Panc1 (cell line): ENCODE results near the gene PIEZO1.

ENCODE experiments used
- POLR2AphosphoS5 ChIP-seq: IDR thresholded peaks from 2 replicates; pipeline ENCODE4 v1.6.1; 2012; ENCODE audit warnings: mild to moderate bottlenecking, low read depth, low read length, moderate library complexity
- TCF7L2 ChIP-seq: IDR thresholded peaks from 2 replicates; pipeline ENCODE4 v1.6.1; 2011; ENCODE audit warnings: mild to moderate bottlenecking, low read depth, low read length, inconsistent platforms
- TF ChIP-seq, protein P1 (sequence below): fragments of 450-650 bp; IDR thresholded peaks from 2 replicates; pipeline ENCODE4 v1.5.1; 2017; ENCODE audit warnings: mild to moderate bottlenecking
- TF ChIP-seq, protein P2 (sequence below), 2 experiments: IDR thresholded peaks; 2 replicates each; pipeline ENCODE4 v1.6.1; 2011 to 2012; ENCODE audit warnings: low read depth in 2 of 2, control low read depth in 1 of 2, low read length in 1 of 2, mild to moderate bottlenecking in 1 of 2, moderate library complexity in 1 of 2; ENCODE audit not compliant: insufficient read depth in 1 of 2

DNA sequence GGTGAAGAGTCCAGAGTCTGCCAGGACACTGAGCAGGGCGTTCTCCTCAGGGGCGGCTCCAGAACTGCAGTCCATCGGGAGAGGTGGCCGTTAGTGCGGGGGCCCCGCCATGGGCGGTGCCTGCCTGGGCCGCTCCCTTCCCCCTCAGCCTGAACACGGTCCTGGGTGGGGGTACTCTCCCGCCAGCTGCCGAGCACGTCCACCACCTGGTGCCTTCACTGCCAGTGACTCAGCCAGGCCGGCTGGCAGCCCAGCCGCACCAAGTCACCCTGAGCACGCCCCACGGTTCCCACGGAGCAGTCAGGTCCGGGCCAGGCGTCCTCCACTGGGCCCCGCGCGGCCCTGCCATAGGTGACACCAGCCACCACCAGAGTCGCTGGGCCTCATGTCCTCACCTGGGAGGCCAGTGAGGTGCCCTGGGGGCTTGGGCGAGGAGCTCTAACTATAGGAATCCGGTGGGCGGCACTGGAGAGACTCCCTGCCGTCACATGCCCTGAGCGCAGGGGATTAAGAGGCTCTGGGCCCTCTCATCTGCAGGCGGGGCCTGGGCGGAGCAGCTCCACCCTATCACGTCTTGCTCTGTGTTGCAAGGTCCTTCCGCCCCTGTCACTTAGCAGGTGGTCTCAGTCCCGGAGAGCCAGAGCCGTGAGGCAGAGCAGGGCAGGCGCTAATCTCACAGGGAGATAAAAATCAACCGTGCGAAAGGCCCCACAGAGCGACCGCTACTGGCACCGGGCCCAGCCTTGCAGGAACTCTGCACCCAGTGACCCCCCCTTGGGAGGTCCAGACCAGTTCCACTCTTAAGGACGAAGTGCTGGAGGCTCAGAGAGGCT, 14.3 kb downstream of the PIEZO1 start:
- TF ChIP-seq, protein P1, sequence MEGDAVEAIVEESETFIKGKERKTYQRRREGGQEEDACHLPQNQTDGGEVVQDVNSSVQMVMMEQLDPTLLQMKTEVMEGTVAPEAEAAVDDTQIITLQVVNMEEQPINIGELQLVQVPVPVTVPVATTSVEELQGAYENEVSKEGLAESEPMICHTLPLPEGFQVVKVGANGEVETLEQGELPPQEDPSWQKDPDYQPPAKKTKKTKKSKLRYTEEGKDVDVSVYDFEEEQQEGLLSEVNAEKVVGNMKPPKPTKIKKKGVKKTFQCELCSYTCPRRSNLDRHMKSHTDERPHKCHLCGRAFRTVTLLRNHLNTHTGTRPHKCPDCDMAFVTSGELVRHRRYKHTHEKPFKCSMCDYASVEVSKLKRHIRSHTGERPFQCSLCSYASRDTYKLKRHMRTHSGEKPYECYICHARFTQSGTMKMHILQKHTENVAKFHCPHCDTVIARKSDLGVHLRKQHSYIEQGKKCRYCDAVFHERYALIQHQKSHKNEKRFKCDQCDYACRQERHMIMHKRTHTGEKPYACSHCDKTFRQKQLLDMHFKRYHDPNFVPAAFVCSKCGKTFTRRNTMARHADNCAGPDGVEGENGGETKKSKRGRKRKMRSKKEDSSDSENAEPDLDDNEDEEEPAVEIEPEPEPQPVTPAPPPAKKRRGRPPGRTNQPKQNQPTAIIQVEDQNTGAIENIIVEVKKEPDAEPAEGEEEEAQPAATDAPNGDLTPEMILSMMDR = no peak
- TF ChIP-seq, protein P2, sequence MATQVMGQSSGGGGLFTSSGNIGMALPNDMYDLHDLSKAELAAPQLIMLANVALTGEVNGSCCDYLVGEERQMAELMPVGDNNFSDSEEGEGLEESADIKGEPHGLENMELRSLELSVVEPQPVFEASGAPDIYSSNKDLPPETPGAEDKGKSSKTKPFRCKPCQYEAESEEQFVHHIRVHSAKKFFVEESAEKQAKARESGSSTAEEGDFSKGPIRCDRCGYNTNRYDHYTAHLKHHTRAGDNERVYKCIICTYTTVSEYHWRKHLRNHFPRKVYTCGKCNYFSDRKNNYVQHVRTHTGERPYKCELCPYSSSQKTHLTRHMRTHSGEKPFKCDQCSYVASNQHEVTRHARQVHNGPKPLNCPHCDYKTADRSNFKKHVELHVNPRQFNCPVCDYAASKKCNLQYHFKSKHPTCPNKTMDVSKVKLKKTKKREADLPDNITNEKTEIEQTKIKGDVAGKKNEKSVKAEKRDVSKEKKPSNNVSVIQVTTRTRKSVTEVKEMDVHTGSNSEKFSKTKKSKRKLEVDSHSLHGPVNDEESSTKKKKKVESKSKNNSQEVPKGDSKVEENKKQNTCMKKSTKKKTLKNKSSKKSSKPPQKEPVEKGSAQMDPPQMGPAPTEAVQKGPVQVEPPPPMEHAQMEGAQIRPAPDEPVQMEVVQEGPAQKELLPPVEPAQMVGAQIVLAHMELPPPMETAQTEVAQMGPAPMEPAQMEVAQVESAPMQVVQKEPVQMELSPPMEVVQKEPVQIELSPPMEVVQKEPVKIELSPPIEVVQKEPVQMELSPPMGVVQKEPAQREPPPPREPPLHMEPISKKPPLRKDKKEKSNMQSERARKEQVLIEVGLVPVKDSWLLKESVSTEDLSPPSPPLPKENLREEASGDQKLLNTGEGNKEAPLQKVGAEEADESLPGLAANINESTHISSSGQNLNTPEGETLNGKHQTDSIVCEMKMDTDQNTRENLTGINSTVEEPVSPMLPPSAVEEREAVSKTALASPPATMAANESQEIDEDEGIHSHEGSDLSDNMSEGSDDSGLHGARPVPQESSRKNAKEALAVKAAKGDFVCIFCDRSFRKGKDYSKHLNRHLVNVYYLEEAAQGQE (IDR thresholded peaks at IDR 0.05; ENCODE audit: insufficient read depth in 1 of 2, low read depth in 2 of 2, low read length in 1 of 2) = no peak
- TF ChIP-seq POLR2AphosphoS5 (no peak), TCF7L2 (no peak)
